22Rv1 (cell line): Measurements from ENCODE around the gene RAB3IL1.

Experiments
- CTCF ChIP-seq: fragments of 450-650 bp; IDR thresholded peaks from 2 replicates; pipeline ENCODE4 v1.5.1; 2017; ENCODE audit warnings: mild to moderate bottlenecking
- ZFX ChIP-seq: fragments of 450-650 bp; IDR thresholded peaks from 2 replicates; pipeline ENCODE4 v1.6.1; 2017; ENCODE audit warnings: antibody characterized with exemption, borderline replicate concordance

GRCh38 chr11:61917334-61918109, at the start of gene RAB3IL1:
- TF ChIP-seq CTCF (no peak), ZFX (no peak)
